Liver (tissue), 9 donors: ENCODE results near the gene IPO5. TPM values are rescaled to one million over a fixed set of nuclear protein-coding genes. Genes with fewer than 3 reads are reported as not detected.

Source experiments
- DNase-seq: peaks from one replicate; pipeline ENCODE4 v3.0.0-alpha.2; 2017; ENCODE audit warnings: low spot score
- H3K27ac ChIP-seq, 2 donors: one replicate each; pipeline ENCODE4 v1.7.0; 2013; ENCODE audit warnings: inconsistent platforms in 2 of 2, low read length in 2 of 2, control low read depth in 1 of 2, low read depth in 1 of 2, mild to moderate bottlenecking in 1 of 2
- H3K27me3 ChIP-seq, 4 donors: one replicate each; pipeline versions ENCODE4 v1.6.1 to v1.7.0; 2013; ENCODE audit warnings: low read length in 3 of 4, inconsistent platforms in 1 of 4, mild to moderate bottlenecking in 1 of 4, moderate library complexity in 1 of 4; ENCODE audit not compliant: control insufficient read depth in 4 of 4, insufficient read depth in 4 of 4
- H3K36me3 ChIP-seq, 4 donors: one replicate each; pipeline versions ENCODE4 v1.6.1 to v1.7.0; 2013; ENCODE audit warnings: low read length in 3 of 4, mild to moderate bottlenecking in 3 of 4, low read depth in 1 of 4, moderate library complexity in 1 of 4; ENCODE audit not compliant: control insufficient read depth in 4 of 4, insufficient read depth in 3 of 4
- H3K4me1 ChIP-seq, 4 donors: one replicate each; pipeline versions ENCODE4 v1.6.1 to v1.7.0; 2013; ENCODE audit warnings: low read length in 3 of 4, mild to moderate bottlenecking in 3 of 4, moderate library complexity in 1 of 4; ENCODE audit not compliant: control insufficient read depth in 4 of 4, insufficient read depth in 4 of 4
- H3K4me3 ChIP-seq, 3 donors: one replicate each; pipeline versions ENCODE4 v1.6.1 to v1.7.0; 2013; ENCODE audit warnings: low read length in 3 of 3, control low read depth in 1 of 3, low read depth in 1 of 3, mild to moderate bottlenecking in 1 of 3
- H3K9ac ChIP-seq, 2 donors: one replicate each; pipeline ENCODE4 v1.7.0; 2013; ENCODE audit warnings: low read length in 2 of 2, mild to moderate bottlenecking in 2 of 2, moderate library complexity in 2 of 2, control low read depth in 1 of 2, low read depth in 1 of 2
- H3K9me3 ChIP-seq, 4 donors: one replicate each; pipeline versions ENCODE4 v1.6.1 to v1.7.0; 2013; ENCODE audit warnings: low read length in 3 of 4; ENCODE audit not compliant: control insufficient read depth in 4 of 4
- EGR1 ChIP-seq, 2 donors: IDR thresholded peaks; 2 replicates each; pipeline ENCODE4 v1.6.1; 2016 to 2018; ENCODE audit warnings: antibody characterized with exemption in 2 of 2, low read depth in 2 of 2
- FOXA1 ChIP-seq: IDR thresholded peaks from 2 replicates; pipeline ENCODE4 v1.6.1; 2016; ENCODE audit warnings: antibody characterized with exemption
- FOXA2 ChIP-seq: IDR thresholded peaks from 2 replicates; pipeline ENCODE4 v1.6.1; 2016; ENCODE audit warnings: antibody characterized with exemption
- GABPA ChIP-seq, 2 donors: IDR thresholded peaks in 1 of 2; conservative IDR thresholded peaks in 1 of 2; 2 replicates each; pipeline ENCODE4 v1.6.1; 2016; ENCODE audit warnings: antibody characterized with exemption in 2 of 2, mild to moderate bottlenecking in 1 of 2, moderate library complexity in 1 of 2
- HNF4A ChIP-seq, 2 donors: conservative IDR thresholded peaks; 2 replicates each; pipeline ENCODE4 v1.6.1; 2016; ENCODE audit warnings: antibody characterized with exemption in 2 of 2, mild to moderate bottlenecking in 2 of 2
- JUND ChIP-seq, 2 donors: IDR thresholded peaks; 2 replicates each; pipeline ENCODE4 v1.6.1; 2016; ENCODE audit warnings: antibody characterized with exemption in 2 of 2
- NR2F2 ChIP-seq: IDR thresholded peaks from 2 replicates; pipeline ENCODE4 v1.6.1; 2016; ENCODE audit warnings: antibody characterized with exemption
- RAD21 ChIP-seq, 2 donors: IDR thresholded peaks; 2 replicates each; pipeline ENCODE4 v1.6.1; 2016; ENCODE audit warnings: antibody characterized with exemption in 2 of 2, mild to moderate bottlenecking in 2 of 2
- REST ChIP-seq: IDR thresholded peaks from 2 replicates; pipeline ENCODE4 v1.6.1; 2016; ENCODE audit warnings: antibody characterized with exemption, mild to moderate bottlenecking
- RXRA ChIP-seq, 2 donors: IDR thresholded peaks; 2 replicates each; pipeline ENCODE4 v1.6.1; 2017 to 2018; ENCODE audit warnings: antibody characterized with exemption in 2 of 2, mild to moderate bottlenecking in 1 of 2
- SP1 ChIP-seq: IDR thresholded peaks from 2 replicates; pipeline ENCODE4 v1.6.1; 2018; ENCODE audit warnings: antibody characterized with exemption, mild to moderate bottlenecking
- TAF1 ChIP-seq: conservative IDR thresholded peaks from 2 replicates; pipeline ENCODE4 v1.6.1; 2016; ENCODE audit warnings: antibody characterized with exemption, mild to moderate bottlenecking
- ZBTB33 ChIP-seq: IDR thresholded peaks from 2 replicates; pipeline ENCODE4 v1.6.1; 2016; ENCODE audit warnings: antibody characterized with exemption
- WGBS: extraction: QIAGEN DNeasy Blood & Tissue Kit; methylation state at CpG from one replicate; pipeline ENCODE4 v1.1.7; 2013; 5-methylcytosine and 5-hydroxymethylcytosine counted together
- polyA plus RNA-seq, 2 donors: library from polyadenylated mRNA; stranded (reverse) in 1 of 2; unstranded in 1 of 2; fragments of 200-250 nt in 1 of 2; fragments of >200 nt in 1 of 2; fragmentation: Nextera tagmentation in 1 of 2; extraction: Ambion mirVana in 1 of 2; gene quantifications; one replicate each; pipeline versions ENCODE4 v1.2.1 to v1.2.3, GENCODE V29; 2013 to 2015
- total RNA-seq, 2 donors: library from RNA; depleted of rRNA; stranded (reverse); fragments of >200 nt; gene quantifications; one replicate each; pipeline ENCODE4 v1.2.3, GENCODE V29; 2014
- TF ChIP-seq, protein P1 (sequence below): IDR thresholded peaks from 2 replicates; pipeline ENCODE4 v1.6.1; 2016; ENCODE audit warnings: antibody characterized with exemption
- TF ChIP-seq, protein P2 (sequence below): fragments of 150-350 bp; IDR thresholded peaks from 2 replicates; pipeline ENCODE4 v1.5.1; 2017; ENCODE audit warnings: improper control_type of control experiment, low read depth, low read length; ENCODE audit not compliant: missing input control
- TF ChIP-seq, protein P3 (sequence below): IDR thresholded peaks from 2 replicates; pipeline ENCODE4 v1.6.1; 2016; ENCODE audit warnings: antibody characterized with exemption
- donor health status: healthy.
- donor health status: healthy.
- donor health status: healthy.
- donor health status: healthy.
- donor health status: healthy.

IPO5 gene
- total and polyA plus RNA-seq, 4 donors, result 19.2 to 92.8 (median 46.6) TPM

DNA sequence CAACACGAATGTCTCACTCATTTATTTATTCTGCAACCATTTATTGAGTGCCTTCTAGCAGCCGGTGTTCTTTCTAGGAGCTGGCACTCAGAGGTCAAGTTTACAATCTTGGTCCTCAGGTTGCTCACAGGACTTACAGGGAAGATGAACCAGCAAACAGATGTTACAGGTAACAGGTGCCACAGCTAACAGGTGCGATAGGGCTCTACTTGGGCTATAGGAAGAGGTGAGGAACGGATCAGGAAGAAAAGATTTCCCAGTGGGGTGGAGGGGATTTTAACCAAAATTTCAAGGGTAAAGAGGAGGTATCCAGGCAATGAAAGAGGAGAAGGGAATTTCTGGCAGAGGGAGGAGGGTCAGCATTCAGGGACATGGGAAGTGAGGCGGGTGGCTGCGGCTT is 102.1 kb downstream of the IPO5 start:
- H3K36me3 ChIP-seq, result no peaks in the 10 kb centered on the region
- H3K27ac ChIP-seq, result no peak overlapping the region
- TF ChIP-seq, protein P1, sequence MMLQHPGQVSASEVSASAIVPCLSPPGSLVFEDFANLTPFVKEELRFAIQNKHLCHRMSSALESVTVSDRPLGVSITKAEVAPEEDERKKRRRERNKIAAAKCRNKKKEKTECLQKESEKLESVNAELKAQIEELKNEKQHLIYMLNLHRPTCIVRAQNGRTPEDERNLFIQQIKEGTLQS, result no peak
- TF ChIP-seq FOXA2, result no peak
- no peak for TF ChIP-seq EGR1 (IDR thresholded peaks at IDR 0.05; ENCODE audit: low read depth in 2 of 2)
- TF ChIP-seq GABPA (IDR thresholded peaks at IDR 0.05 in 1 of 2, conservative IDR thresholded peaks at IDR 0.05 in 1 of 2), result no peak
- no peak for TF ChIP-seq ZBTB33
- TF ChIP-seq, protein P2, sequence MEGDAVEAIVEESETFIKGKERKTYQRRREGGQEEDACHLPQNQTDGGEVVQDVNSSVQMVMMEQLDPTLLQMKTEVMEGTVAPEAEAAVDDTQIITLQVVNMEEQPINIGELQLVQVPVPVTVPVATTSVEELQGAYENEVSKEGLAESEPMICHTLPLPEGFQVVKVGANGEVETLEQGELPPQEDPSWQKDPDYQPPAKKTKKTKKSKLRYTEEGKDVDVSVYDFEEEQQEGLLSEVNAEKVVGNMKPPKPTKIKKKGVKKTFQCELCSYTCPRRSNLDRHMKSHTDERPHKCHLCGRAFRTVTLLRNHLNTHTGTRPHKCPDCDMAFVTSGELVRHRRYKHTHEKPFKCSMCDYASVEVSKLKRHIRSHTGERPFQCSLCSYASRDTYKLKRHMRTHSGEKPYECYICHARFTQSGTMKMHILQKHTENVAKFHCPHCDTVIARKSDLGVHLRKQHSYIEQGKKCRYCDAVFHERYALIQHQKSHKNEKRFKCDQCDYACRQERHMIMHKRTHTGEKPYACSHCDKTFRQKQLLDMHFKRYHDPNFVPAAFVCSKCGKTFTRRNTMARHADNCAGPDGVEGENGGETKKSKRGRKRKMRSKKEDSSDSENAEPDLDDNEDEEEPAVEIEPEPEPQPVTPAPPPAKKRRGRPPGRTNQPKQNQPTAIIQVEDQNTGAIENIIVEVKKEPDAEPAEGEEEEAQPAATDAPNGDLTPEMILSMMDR, result no peak
- no peak for TF ChIP-seq FOXA1
- no peak for TF ChIP-seq TAF1
- TF ChIP-seq, protein P3, sequence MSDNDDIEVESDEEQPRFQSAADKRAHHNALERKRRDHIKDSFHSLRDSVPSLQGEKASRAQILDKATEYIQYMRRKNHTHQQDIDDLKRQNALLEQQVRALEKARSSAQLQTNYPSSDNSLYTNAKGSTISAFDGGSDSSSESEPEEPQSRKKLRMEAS, result no peak
- TF ChIP-seq NR2F2, result no peak
- TF ChIP-seq RAD21 (IDR thresholded peaks at IDR 0.05), result no peak
- no peak for TF ChIP-seq JUND (IDR thresholded peaks at IDR 0.05)
- no peaks in the 10 kb centered on the region for H3K27me3 ChIP-seq
- WGBS, result 85% methylated on average over 6 of the region's 6 CpGs
- DNase-seq, result no peak
- H3K9ac ChIP-seq, result no peak overlapping the region
- H3K4me3 ChIP-seq, result no peak overlapping the region
- no peaks in the 10 kb centered on the region for H3K9me3 ChIP-seq
- no peaks in the 10 kb centered on the region for H3K4me1 ChIP-seq

DNA sequence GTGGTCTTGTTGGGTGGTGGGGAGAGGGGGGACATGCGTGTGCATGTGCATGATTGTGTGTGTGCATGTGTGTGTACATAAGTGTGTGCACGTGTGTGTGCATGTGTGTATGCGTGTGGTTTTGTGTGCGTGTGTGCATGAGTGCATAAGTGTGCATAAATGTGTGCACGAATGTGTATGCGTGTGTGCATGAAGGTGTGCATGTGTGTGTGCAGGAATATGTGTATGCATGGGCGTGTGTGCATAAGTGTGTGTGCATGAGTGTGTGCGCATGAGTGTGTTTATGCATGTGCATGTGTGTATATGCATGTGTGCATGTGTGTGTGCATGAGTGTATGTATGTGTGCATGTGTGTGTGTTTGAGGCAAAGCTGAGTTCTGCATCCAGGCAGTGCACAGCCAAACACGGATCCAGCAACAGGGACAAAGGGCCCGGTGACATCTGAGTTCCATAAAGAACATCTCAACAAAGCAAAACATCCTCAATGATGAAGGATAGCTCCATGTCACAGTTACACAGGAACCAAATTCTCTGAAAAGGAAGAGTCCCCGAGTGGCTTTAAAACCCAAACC is 103.5 kb downstream of the IPO5 start:
- no peaks in the 10 kb centered on the region for H3K9me3 ChIP-seq
- 93% methylated on average over 11 of the region's 11 CpGs for WGBS
- no peaks in the 10 kb centered on the region for H3K36me3 ChIP-seq
- no peaks in the 10 kb centered on the region for H3K4me1 ChIP-seq
- no peak overlapping the region for H3K9ac ChIP-seq
- DNase-seq, result no peak
- no peaks in the 10 kb centered on the region for H3K27me3 ChIP-seq
- TF ChIP-seq TAF1 (no peak), RAD21 (IDR thresholded peaks at IDR 0.05) (no peak), ZBTB33 (no peak), NR2F2 (no peak), SP1 (no peak), JUND (IDR thresholded peaks at IDR 0.05) (no peak), RXRA (IDR thresholded peaks at IDR 0.05) (no peak), REST (no peak), GABPA (IDR thresholded peaks at IDR 0.05 in 1 of 2, conservative IDR thresholded peaks at IDR 0.05 in 1 of 2) (no peak), HNF4A (conservative IDR thresholded peaks at IDR 0.05) (no peak), FOXA1 (no peak)
- TF ChIP-seq, protein P1, result no peak
- H3K4me3 ChIP-seq, result no peak overlapping the region
- H3K27ac ChIP-seq, result no peak overlapping the region
